Stimulated activated effector memory CD8-positive, alpha-beta T cell treated with anti-CD3 and anti-CD28 coated beads, Interleukin-12 subunit alpha, Interleukin-12 subunit beta, amount 100 ng/mL, for 72 hours (primary cell): ENCODE measurements around the gene TTC9B.

Source experiments
- ATAC-seq: fragments of 150-1000 bp; cut with Tn5 transposase; 2 replicates; pipeline ENCODE4 v1.10.0; 2021
- DNase-seq, 2 donors: peaks; one replicate each; pipeline ENCODE4 v3.0.0; 2021 to 2022; ENCODE audit warnings: low spot score in 2 of 2
- H3K27ac Mint-ChIP-seq: one replicate; pipeline ENCODE4 v1.8.0; 2022; ENCODE audit warnings: mild to moderate bottlenecking, mixed read lengths
- H3K36me3 Mint-ChIP-seq: one replicate; pipeline ENCODE4 v1.8.0; 2022; ENCODE audit warnings: mild to moderate bottlenecking, mixed read lengths
- H3K4me1 Mint-ChIP-seq: one replicate; pipeline ENCODE4 v1.8.0; 2022; ENCODE audit warnings: mixed read lengths
- H3K4me3 Mint-ChIP-seq: one replicate; pipeline ENCODE4 v1.8.0; 2022; ENCODE audit warnings: mild to moderate bottlenecking, mixed read lengths
- H3K9me3 Mint-ChIP-seq: one replicate; pipeline ENCODE4 v1.8.0; 2022; ENCODE audit warnings: mixed read lengths

Gene TTC9B

DNA sequence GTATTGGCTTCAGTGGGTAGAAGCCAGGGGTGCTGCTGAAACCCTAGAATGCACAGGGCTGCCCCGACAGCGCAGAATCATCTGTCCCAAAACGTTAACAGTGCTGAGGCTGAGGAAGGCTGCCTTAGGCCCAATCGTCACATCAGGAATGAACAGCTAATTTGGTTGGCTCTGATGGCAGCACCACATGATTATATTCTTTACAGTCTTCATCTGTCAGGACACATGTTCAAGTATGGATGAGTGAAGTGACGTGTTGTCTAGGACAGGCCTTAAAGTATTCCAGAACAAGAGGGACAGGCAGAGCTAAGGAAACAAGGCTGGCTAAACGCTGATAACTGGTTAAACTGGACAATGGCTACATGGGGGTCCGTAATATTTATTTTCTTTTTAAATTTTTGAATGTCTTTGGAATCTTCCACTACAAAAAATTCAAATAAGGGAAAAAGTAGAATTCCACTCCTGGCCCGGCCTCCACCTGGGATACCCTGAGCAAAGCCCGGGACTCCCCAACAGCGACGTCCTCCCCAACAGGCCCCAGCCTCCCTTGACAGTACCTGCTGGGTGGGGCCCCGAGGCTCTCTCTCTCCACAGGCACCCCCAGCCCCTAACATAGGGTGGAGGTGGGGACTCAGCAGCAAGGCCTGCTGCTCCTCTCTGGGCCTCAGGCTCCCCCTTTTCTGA lies 23.1 kb upstream of the TTC9B start:
- Mint-ChIP-seq H3K4me3 (no peak overlapping the region), H3K27ac (no peak overlapping the region), H3K36me3 (peaks cover 70% of the 10 kb centered on the region), H3K9me3 (no peaks in the 10 kb centered on the region), H3K4me1 (peaks cover 4% of the 10 kb centered on the region)
- ATAC-seq, result no peak
- no peak for DNase-seq

DNA sequence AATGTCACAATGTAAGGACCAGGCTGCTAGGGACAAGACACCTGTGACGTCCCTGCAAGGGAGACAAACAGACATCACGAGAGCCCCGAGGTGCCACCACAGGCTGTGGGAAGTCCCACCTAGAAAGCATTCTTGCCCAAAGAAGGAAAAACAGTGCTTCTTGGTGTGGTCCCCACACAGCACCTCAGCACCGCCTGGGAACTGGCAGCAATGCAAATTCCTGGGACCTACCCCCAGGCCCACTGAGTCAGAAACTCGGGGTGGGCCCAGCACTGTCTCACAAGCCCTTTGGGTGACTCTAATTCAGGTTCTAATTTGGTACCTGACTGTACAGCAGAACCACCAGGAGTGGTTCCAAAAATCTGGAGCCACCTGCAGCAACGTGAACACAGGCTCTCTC lies 22.1 kb upstream of the TTC9B start:
- H3K4me3 Mint-ChIP-seq, result no peak overlapping the region
- no peak for ATAC-seq
- peaks cover 77% of the 10 kb centered on the region for H3K36me3 Mint-ChIP-seq
- H3K4me1 Mint-ChIP-seq, result peaks cover 4% of the 10 kb centered on the region
- no peak for DNase-seq
- H3K27ac Mint-ChIP-seq, result no peak overlapping the region
- no peaks in the 10 kb centered on the region for H3K9me3 Mint-ChIP-seq

DNA sequence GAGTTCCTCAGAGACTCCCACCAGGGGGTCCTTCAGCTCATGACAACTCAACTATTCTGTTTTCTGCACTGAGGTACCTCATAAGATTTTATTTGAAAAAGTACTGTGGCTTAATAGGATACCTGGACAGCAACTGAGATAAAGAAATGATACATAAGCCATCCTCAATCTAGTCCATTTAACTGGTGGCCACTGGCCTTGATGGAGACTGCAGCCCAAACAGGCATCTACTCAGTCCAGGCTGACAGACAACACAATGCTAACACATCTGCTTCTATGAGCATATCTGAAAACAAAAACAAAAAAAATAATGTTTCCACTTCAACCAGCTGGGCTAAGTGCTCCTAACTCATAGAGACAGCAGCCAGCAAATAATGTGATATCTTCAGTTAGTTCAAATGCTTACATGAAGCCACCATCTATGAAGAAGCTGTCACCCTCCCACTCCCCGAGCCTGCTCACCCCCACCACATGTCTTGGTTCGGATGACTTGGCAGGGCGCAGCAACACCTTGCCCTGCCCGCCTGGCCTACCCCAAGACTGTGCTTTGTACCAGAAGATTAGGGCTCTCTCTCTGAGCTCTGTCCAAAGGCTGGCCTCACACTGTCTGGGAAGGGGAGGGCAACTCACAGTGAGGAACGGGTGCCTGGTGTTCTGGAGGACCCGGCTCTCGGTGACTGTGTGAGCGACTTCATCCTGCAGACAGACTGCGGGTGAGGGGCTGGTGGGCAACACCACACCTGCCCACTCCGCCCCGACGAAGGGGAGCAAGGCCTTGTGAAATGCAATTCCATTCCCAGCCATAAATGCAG lies 21.4 kb upstream of the TTC9B start:
- H3K36me3 Mint-ChIP-seq, result peaks cover 85% of the 10 kb centered on the region
- DNase-seq (no peak), ATAC-seq (no peak)
- H3K9me3 Mint-ChIP-seq, result no peaks in the 10 kb centered on the region
- no peak overlapping the region for H3K27ac Mint-ChIP-seq
- H3K4me3 Mint-ChIP-seq, result no peak overlapping the region
- H3K4me1 Mint-ChIP-seq, result peaks cover 4% of the 10 kb centered on the region

DNA sequence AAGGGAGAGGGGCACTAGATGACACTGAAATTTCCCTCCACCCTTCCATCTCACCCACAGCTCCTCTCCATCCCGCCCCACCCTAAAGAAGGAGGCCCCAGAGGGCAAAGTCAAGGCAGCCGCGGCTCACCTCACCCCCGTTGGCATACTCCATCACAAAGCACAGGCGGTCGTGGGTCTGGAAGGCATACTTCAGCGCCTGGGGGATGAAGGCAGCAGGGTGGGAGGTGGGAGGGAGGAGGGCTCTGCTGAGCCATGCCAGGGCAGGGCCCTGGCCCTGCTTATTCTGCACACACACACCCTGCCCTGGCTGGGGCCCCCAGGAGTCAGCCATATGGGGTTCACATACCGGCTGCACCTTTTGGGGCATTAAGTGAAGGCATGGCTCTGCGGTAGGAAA lies 20.6 kb upstream of the TTC9B start:
- Mint-ChIP-seq H3K9me3 (no peaks in the 10 kb centered on the region), H3K36me3 (peaks cover 91% of the 10 kb centered on the region), H3K4me3 (no peak overlapping the region), H3K27ac (peak overlapping the region; percentile 26), H3K4me1 (peaks cover 4% of the 10 kb centered on the region)
- no peak for DNase-seq
- ATAC-seq, result no peak

DNA sequence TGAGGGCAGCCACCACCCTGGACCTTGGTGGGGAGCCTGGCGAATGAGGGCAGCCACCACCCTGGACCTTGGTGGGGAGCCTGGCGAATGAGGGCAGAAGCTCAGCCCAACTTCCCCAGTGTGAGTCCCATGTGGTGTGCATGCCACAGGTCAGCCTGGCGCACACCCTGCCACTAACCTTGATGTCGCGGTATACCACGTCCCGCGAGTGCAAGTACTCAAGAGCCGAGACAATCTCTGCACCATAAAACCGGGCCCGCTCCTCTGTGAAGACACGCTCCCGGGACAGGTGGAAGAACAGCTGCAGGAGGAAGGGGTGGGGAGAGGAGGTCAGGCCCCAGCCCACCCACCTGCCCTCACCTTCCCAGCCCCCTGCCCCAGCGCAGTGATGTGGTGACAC lies 19.6 kb upstream of the TTC9B start:
- no peak for ATAC-seq
- H3K9me3 Mint-ChIP-seq, result no peaks in the 10 kb centered on the region
- H3K4me3 Mint-ChIP-seq, result no peak overlapping the region
- H3K27ac Mint-ChIP-seq, result peak overlapping the region; percentile 26
- peaks cover 4% of the 10 kb centered on the region for H3K4me1 Mint-ChIP-seq
- peaks cover 84% of the 10 kb centered on the region for H3K36me3 Mint-ChIP-seq
- no peak for DNase-seq

DNA sequence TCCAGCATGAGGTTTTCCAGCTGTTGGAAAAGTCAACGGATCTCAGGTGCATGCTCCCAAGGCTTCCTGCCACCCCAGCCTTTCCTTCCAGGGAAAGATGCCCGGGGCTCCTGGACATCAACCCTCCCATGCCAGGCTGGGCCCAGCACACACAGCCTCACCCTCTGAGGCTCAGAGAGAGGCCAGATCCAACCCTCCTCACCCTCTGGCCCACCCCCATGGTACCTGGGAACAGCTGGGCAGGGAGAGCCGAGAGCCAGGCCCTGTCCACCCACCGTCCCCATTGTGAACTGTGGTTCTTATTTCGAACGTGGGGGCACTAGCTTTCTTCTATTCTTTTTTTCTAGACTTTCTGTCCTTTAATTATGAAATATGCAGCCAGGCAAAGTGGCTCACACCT lies 18.2 kb upstream of the TTC9B start:
- DNase-seq (no peak), ATAC-seq (no peak)
- Mint-ChIP-seq H3K9me3 (no peaks in the 10 kb centered on the region), H3K27ac (no peak overlapping the region), H3K4me3 (no peak overlapping the region), H3K4me1 (no peaks in the 10 kb centered on the region), H3K36me3 (peaks cover 70% of the 10 kb centered on the region)

DNA sequence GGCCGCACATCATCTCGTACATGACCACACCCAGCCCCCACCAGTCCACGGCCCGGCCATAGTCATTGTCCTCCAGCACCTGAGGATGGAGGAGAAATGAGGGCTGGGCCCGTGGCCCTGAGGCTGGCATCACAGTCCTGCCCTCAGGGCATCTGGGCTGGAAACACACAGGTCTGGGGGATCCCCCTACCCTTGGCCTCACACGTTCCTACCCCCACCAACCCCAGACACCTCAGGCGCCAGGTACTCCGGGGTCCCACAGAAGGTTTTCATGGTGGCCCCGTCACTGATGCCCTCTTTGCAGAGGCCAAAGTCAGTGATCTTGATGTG lies 17.8 kb upstream of the TTC9B start:
- ATAC-seq, result no peak
- Mint-ChIP-seq H3K4me1 (no peaks in the 10 kb centered on the region), H3K4me3 (no peak overlapping the region), H3K9me3 (no peaks in the 10 kb centered on the region), H3K36me3 (peaks cover 66% of the 10 kb centered on the region), H3K27ac (no peak overlapping the region)
- no peak for DNase-seq

DNA sequence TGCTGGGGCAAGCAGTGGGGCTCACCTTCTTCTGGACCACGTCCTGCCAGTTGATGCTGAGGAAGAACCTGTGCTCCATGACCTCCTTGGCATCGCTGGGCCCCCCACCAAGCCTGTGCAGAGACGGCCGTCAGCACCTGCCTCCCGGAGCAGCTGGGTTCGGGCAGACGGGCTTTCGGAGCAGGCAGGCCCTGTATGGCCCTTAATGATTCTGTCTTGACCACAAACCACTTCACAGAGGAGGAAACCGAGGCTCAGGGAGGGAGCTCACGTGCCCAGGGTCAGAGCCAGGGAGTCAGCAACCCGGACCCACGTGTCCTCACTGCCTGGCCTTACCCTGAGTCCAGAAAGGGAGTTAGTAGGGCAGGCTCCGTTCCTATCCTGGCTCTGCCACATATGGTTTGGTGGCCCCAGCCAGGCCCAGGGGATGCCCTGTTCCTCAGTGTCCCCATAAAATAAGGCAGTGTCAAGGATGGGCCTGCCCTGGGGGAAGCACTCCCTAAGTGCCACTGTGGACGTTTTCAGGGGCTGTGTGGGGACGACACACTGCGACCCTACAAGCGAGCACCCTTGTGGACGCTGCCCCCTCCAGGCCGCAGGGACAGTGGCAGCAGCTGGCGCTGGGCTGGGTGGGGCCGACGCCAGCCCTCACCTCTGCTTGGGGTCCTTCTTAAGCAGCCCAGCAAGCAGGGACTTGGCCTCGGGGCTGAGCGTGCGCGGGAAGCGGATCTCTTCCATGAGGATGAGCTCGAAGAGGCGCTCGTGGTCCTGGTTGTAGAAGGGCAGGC lies 17.2 kb upstream of the TTC9B start:
- Mint-ChIP-seq H3K36me3 (peaks cover 60% of the 10 kb centered on the region), H3K27ac (peak overlapping the region; percentile 37)

DNA sequence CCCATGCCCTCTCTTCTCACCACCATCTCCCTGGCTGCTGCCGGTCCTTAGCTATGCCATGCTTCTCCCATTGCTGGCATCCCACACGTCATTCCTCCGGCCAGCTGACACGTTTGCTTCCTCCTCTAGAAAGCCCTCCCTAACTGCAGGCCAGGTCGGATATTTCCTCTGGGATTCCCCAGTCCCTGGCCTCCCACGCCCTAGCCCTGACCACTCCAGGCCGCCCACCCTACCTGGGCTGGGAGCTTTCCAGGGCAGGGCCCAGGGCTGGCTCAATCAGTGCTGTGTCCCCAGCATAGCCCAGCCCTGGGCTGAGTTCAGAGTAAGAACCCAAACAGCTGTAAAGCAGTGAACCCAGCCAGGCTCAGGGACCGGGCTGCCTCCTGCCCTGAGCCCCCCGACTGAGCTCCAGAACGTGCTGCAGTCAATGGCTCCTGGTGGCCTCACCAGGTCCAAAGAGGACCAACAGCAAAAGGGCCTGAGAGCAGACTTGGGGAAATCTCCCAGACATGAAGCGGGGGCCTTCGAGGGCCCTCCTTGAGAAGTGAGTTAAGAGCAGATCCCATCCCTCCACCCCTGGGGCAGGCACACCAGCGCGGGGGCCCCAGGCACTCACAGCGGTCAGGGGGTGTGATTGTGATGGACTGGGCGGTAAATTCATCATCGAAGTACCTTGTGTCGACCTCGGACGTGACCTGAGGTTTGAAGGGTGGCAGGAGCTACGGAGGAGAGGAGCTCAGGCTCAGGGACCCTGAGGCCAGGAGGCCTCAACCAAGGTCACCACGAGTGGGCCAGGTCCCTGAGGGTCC lies 16.4 kb upstream of the TTC9B start:
- no peak for DNase-seq
- peaks cover 5% of the 10 kb centered on the region for H3K4me1 Mint-ChIP-seq
- peaks cover 52% of the 10 kb centered on the region for H3K36me3 Mint-ChIP-seq
- H3K4me3 Mint-ChIP-seq, result no peak overlapping the region
- H3K27ac Mint-ChIP-seq, result peak overlapping the region; percentile 59
- ATAC-seq, result no peak
- no peaks in the 10 kb centered on the region for H3K9me3 Mint-ChIP-seq

More for the DNA sequence above, 17.2 kb upstream of the TTC9B start:
- ATAC-seq (no peak), DNase-seq (no peak)
- Mint-ChIP-seq H3K4me1 (no peaks in the 10 kb centered on the region), H3K9me3 (no peaks in the 10 kb centered on the region), H3K4me3 (no peak overlapping the region)

DNA sequence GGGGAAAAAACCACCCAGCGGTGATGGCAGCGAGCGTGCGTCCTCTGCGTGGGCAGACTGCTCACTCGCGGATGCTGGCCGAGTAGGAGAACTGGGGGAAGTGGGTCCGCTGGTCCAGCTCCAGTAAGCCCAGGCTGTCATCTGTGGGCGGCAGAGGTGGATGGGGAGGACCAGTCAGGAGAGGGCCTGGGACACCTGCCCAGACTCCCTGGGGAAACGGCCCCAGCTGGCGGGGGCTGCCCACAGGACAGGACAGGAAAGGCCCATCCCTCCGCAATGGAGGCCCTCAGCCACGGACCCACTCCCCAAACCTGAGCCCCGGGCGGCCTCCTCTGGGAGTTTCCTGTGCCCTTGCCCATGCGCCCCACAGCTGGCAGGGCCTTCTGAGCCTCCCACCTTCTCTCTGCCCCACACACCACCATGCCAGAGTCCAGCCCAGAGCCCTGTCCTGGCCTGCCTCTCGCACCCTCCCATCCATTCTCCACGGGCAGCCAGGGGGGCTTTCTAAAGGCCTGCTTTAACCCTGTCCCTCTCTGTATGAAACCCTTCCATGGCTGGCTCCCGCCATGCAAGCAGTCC lies 15.7 kb upstream of the TTC9B start:
- no peak overlapping the region for H3K4me3 Mint-ChIP-seq
- peaks cover 47% of the 10 kb centered on the region for H3K36me3 Mint-ChIP-seq
- H3K4me1 Mint-ChIP-seq, result peaks cover 11% of the 10 kb centered on the region
- ATAC-seq, result no peak
- H3K27ac Mint-ChIP-seq, result peak overlapping the region; percentile 59
- DNase-seq, result no peak
- H3K9me3 Mint-ChIP-seq, result no peaks in the 10 kb centered on the region

DNA sequence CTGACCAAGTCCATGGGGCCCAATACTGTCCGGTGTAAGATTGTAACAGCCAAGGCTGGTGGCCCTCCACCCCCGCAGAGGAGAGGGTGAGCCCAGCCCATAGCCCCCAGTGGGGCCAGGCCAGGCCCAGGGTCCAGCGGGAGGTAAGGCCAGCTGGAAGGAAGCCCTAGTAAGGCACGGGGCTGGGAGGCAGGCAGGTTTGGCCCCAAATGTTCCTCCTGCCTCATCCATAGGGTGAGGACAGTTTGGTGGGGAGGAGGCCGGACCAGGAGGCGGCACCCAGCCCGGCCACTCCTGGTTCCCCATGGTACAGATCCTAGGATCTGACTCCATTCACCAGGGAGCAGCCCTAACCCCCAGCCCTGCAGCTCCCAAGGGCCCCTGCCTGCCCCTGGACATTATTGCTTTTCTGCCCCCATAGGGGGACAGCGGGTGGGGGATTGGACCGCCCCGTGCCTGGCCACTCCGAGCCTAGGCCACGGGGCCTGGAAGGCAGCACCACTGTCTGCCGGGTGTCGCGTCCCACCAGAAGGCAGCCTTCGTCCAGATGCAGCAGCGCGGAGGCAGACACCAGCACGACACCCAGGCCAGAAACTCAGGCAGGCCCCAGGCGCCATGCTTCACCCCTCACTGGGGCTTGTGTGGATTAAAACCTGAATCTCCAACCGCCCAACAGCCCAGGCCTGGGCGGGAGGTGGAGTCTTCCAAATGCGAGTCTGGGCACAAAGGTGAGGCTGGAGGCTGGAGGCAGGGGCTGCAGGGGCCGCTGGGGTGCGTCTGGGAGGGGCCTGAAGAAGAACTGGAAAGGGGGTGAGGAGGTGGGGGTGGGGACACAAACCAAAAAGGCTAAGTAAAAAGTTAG lies 15.0 kb upstream of the TTC9B start:
- no peak for ATAC-seq
- Mint-ChIP-seq H3K27ac (no peak overlapping the region), H3K4me1 (peaks cover 11% of the 10 kb centered on the region), H3K4me3 (no peak overlapping the region), H3K36me3 (peaks cover 41% of the 10 kb centered on the region), H3K9me3 (no peaks in the 10 kb centered on the region)
- DNase-seq, result no peak

DNA sequence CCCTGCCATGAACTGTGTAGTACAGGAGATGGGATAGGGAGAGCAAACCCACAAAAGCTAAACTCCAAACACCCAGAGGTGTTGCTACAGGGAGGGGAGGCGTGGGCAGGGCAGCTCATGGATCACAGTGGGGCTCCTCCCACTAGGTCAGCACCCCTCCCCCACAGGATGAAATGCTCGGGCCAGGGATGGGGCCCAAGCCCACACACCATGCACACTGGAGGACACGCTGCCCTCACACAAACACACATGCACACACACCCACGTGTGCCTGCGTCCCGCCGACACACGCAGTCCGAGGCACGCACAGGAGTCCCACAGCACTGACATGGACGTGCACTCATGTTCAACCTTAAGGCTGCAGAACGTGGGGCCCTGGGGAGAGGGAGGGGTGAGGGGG lies 14.3 kb upstream of the TTC9B start:
- Mint-ChIP-seq H3K36me3 (peaks cover 34% of the 10 kb centered on the region), H3K27ac (no peak overlapping the region)
- ATAC-seq, result no peak

DNA sequence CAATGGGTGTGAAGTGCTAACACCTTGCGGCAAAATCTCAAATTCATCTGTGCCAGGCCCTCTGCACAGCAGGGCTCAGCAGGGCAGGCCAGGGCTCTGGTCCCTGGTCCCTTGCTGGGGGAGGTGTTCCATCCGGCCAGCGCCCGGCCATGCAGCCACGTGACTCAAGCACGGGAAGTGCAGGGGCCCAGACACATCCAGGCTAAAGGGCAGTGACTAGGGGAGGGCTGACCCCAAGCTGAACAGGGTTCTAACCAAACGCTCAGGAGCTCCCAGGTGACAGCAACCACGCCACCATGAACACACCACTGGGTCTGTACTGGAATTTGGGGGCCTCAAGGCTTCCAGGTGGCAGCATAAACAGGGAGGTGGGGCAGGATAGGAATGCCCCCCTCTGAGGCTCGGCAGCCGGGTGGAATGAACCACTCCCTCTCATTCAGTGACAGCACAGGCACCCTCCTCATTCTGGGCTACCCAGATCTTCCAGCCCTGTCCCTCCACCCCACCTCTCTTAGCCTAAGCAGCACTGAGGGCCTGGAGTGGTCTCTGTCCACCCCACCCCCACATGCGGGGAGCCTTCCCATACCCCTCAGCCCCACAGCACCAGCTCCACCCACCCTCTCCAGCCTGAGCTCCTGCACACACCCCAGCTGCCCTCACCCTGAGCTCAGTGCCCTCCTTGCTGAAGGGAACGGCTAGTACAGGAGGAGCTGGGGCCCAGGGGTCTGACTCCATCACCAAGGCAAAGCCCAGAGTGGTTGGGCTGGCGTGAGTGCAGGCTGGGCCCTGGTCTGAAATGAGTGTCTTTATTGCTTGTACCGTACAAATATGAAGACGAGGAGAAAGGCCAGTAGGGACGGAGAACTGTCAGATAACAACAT lies 13.6 kb upstream of the TTC9B start:
- Mint-ChIP-seq H3K4me3 (no peak overlapping the region), H3K9me3 (no peaks in the 10 kb centered on the region), H3K4me1 (peaks cover 12% of the 10 kb centered on the region), H3K36me3 (peaks cover 30% of the 10 kb centered on the region), H3K27ac (no peak overlapping the region)
- DNase-seq (no peak), ATAC-seq (no peak)

More for the DNA sequence above, 14.3 kb upstream of the TTC9B start:
- peaks cover 11% of the 10 kb centered on the region for H3K4me1 Mint-ChIP-seq
- H3K9me3 Mint-ChIP-seq, result no peaks in the 10 kb centered on the region
- no peak overlapping the region for H3K4me3 Mint-ChIP-seq
- DNase-seq, result no peak
